ENCODE data around the gene RALGDS.

RALGDS gene

GRCh38 chr9:133128152-133128551 lies 7.1 kb upstream of the RALGDS start:
- TF ChIP-seq CTCF (IDR thresholded peaks at IDR 0.05) = no peak
- H3K27ac Mint-ChIP-seq = no peak overlapping the region
- H3K4me3 Mint-ChIP-seq = no peak overlapping the region
- no peak for DNase-seq
- peaks cover 5% of the 10 kb centered on the region for H3K27me3 Mint-ChIP-seq (ENCODE audit: low read depth, poor library complexity)
- peaks cover 4% of the 10 kb centered on the region for H3K36me3 Mint-ChIP-seq (ENCODE audit: low read depth)
- H3K4me1 Mint-ChIP-seq = peaks cover 42% of the 10 kb centered on the region
- no peaks in the 10 kb centered on the region for H3K9me3 Mint-ChIP-seq

DNA sequence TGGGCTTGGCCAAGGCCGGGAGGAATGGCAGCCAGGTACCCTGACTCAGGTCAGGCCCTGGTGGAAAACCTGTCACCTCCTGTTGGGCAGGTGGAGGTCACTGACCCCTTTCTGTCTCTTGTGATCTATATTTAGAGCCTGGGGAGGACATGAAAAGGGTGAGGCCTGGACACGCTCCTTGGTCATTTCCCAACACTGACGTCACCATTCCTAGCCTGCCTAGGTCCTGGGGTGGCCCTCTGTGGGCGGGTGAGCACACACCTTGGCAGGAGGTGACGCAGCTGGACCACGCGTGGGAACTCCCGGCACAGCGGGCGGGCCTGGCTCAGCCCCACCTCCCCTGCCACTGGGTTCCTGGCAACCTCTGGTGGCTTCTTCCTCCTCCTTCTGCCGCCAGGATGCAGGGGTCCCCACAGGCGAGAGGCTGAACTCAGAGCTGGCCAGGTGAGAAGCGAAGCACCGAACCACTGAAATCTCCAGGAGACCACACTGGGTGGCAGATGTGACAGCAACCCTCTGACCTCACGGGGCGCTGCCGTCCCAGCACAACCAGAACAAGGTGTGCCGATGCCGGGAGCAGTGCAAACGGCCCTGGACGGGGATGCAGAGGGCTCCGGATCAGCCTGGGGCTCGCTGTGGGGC lies 6.4 kb upstream of the RALGDS start:
- no peak for DNase-seq
- Mint-ChIP-seq H3K36me3 (ENCODE audit: low read depth) (peaks cover 4% of the 10 kb centered on the region), H3K27ac (no peak overlapping the region), H3K4me1 (peaks cover 49% of the 10 kb centered on the region), H3K9me3 (no peaks in the 10 kb centered on the region), H3K27me3 (ENCODE audit: low read depth, poor library complexity) (peaks cover 5% of the 10 kb centered on the region), H3K4me3 (no peak overlapping the region)
- TF ChIP-seq CTCF (IDR thresholded peaks at IDR 0.05) = no peak

- peaks cover 51% of the 10 kb centered on the region for H3K4me1 Mint-ChIP-seq
- no peak overlapping the region for H3K4me3 Mint-ChIP-seq
- no peaks in the 10 kb centered on the region for H3K9me3 Mint-ChIP-seq
- H3K27ac Mint-ChIP-seq = peak overlapping the region; percentile 58
- H3K27me3 Mint-ChIP-seq (ENCODE audit: low read depth, poor library complexity) = peaks cover 5% of the 10 kb centered on the region
- peaks cover under 1% of the 10 kb centered on the region for H3K36me3 Mint-ChIP-seq (ENCODE audit: low read depth)
- no peak for DNase-seq
- TF ChIP-seq CTCF (IDR thresholded peaks at IDR 0.05) = no peak
Measured at GRCh38 chr9:133126697-133127339, 5.8 kb upstream of the RALGDS start.

- DNase-seq = no peak
- Mint-ChIP-seq H3K36me3 (ENCODE audit: low read depth) (no peaks in the 10 kb centered on the region), H3K4me1 (peaks cover 50% of the 10 kb centered on the region), H3K27me3 (ENCODE audit: low read depth, poor library complexity) (peaks cover 5% of the 10 kb centered on the region), H3K4me3 (no peak overlapping the region), H3K9me3 (no peaks in the 10 kb centered on the region), H3K27ac (peak overlapping the region; percentile 58)
- TF ChIP-seq CTCF (IDR thresholded peaks at IDR 0.05) = no peak
Measured at GRCh38 chr9:133125941-133126696, 5.1 kb upstream of the RALGDS start.

- Mint-ChIP-seq H3K9me3 (no peaks in the 10 kb centered on the region), H3K27ac (no peak overlapping the region), H3K27me3 (ENCODE audit: low read depth, poor library complexity) (peaks cover 5% of the 10 kb centered on the region), H3K4me1 (peaks cover 56% of the 10 kb centered on the region), H3K4me3 (no peak overlapping the region), H3K36me3 (ENCODE audit: low read depth) (no peaks in the 10 kb centered on the region)
- DNase-seq = no peak
- no peak for TF ChIP-seq CTCF (IDR thresholded peaks at IDR 0.05)
Measured at GRCh38 chr9:133124907-133125275, 3.9 kb upstream of the RALGDS start.

Data from nephron progenitor cell (in vitro differentiated cells).